Measurements from ENCODE around the gene LY6G5C. TPM values are rescaled to one million over a fixed set of nuclear protein-coding genes. Genes with fewer than 3 reads are reported as not detected.

The LY6G5C gene
- total and polyA plus RNA-seq, 9 of the 15 experiments (the other 6 are each of a cell fraction or from before 2014, with no cell fraction given) = 0.10 to 0.67 (median 0.46) TPM; not detected in 4

DNA sequence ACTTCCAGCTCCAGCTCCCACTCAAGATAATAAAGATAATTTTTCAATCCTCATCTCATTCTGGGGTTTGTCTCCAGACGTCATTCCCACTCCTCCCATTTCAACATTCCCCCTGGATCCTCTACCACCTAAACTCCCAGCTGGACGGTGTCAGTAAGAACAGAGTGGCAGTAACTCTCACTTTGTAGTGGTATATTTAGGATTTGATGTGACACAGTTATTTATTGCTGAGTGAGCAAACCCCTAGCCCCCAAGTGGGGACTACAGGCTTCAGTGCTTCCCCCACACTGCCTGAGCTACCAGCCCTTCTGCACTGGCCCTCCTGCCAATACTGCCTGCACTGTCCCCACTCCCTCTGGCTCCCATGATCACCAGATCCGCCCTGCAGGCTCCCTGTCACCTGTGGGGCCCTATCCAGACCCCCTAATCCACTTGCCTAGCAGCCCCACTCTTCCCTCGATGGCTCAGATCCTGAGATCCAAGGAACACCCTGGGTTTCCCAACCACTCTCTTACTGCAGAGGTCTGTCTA, 22.6 kb downstream of the LY6G5C start (continued):
- TF ChIP-seq ZNF436 (CRISPR knock-in tag; IDR thresholded peaks at IDR 0.05) (no peak), HSF4 (CRISPR knock-in tag; IDR thresholded peaks at IDR 0.05; ENCODE audit: borderline replicate concordance) (no peak), KLF10 (CRISPR knock-in tag; IDR thresholded peaks at IDR 0.05) (no peak), NR2C1 (IDR thresholded peaks at IDR 0.05) (no peak), NR2C1 (tag; IDR thresholded peaks at IDR 0.05) (no peak), GTF2F1 (IDR thresholded peaks at IDR 0.05; ENCODE audit: low read depth, low read length) (0 out of 2 replicates have a peak, but pooled peaks have one; percentile 65), ZNF766 (CRISPR knock-in tag; conservative IDR thresholded peaks at IDR 0.05) (no peak), NFATC3 (IDR thresholded peaks at IDR 0.05) (no peak), ZMIZ1 (IDR thresholded peaks at IDR 0.05; ENCODE audit: low read depth in 2 of 2, low read length in 2 of 2) (no peak), SMARCC2 (IDR thresholded peaks at IDR 0.05; ENCODE audit: low read depth) (no peak), ETV6 (IDR thresholded peaks at IDR 0.05; ENCODE audit: borderline replicate concordance in 1 of 2, low read depth in 2 of 2, low read length in 1 of 2) (no peak), ETV6 (CRISPR knock-in tag; IDR thresholded peaks at IDR 0.05; ENCODE audit: borderline replicate concordance) (0 out of 2 replicates have a peak, but pooled peaks have one; percentile 60), ZNF561 (CRISPR knock-in tag; conservative IDR thresholded peaks at IDR 0.05) (no peak), PPARD (CRISPR knock-in tag; IDR thresholded peaks at IDR 0.05) (no peak), LCOR (CRISPR knock-in tag; IDR thresholded peaks at IDR 0.05) (no peak), PTBP1 (IDR thresholded peaks at IDR 0.05; ENCODE audit: low read depth, low read length) (0 out of 2 replicates have a peak, but pooled peaks have one; percentile 17), ZNF551 (CRISPR knock-in tag; IDR thresholded peaks at IDR 0.05) (no peak), PURB (CRISPR knock-in tag; IDR thresholded peaks at IDR 0.05; ENCODE audit: low read depth) (no peak), RBM25 (IDR thresholded peaks at IDR 0.05; ENCODE audit: low read depth, low read length, severe bottlenecking) (no peak)
- TF ChIP-seq, protein P1, sequence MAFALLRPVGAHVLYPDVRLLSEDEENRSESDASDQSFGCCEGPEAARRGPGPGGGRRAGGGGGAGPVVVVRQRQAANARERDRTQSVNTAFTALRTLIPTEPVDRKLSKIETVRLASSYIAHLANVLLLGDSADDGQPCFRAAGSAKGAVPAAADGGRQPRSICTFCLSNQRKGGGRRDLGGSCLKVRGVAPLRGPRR (CRISPR knock-in tag; IDR thresholded peaks at IDR 0.05) = no peak
- TF ChIP-seq, protein P2, sequence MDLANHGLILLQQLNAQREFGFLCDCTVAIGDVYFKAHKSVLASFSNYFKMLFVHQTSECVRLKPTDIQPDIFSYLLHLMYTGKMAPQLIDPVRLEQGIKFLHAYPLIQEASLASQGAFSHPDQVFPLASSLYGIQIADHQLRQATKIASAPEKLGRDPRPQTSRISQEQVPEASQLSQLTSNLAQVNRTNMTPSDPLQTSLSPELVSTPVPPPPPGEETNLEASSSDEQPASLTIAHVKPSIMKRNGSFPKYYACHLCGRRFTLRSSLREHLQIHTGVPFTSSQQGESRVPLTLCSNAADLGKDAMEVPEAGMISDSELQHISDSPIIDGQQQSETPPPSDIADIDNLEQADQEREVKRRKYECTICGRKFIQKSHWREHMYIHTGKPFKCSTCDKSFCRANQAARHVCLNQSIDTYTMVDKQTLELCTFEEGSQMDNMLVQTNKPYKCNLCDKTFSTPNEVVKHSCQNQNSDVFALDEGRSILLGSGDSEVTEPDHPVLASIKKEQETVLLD (IDR thresholded peaks at IDR 0.05) = peak; percentile 12; the same call in 1 of the 2 replicates
- TF ChIP-seq, protein P3, sequence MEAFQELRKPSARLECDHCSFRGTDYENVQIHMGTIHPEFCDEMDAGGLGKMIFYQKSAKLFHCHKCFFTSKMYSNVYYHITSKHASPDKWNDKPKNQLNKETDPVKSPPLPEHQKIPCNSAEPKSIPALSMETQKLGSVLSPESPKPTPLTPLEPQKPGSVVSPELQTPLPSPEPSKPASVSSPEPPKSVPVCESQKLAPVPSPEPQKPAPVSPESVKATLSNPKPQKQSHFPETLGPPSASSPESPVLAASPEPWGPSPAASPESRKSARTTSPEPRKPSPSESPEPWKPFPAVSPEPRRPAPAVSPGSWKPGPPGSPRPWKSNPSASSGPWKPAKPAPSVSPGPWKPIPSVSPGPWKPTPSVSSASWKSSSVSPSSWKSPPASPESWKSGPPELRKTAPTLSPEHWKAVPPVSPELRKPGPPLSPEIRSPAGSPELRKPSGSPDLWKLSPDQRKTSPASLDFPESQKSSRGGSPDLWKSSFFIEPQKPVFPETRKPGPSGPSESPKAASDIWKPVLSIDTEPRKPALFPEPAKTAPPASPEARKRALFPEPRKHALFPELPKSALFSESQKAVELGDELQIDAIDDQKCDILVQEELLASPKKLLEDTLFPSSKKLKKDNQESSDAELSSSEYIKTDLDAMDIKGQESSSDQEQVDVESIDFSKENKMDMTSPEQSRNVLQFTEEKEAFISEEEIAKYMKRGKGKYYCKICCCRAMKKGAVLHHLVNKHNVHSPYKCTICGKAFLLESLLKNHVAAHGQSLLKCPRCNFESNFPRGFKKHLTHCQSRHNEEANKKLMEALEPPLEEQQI (IDR thresholded peaks at IDR 0.05) = no peak
